Measurements from ENCODE around the gene TNK1. TPM values are rescaled to one million over a fixed set of nuclear protein-coding genes. Genes with fewer than 3 reads are reported as not detected.

The TNK1 gene
- total RNA-seq, 1 donor from 2014 or later, result 0.43 TPM

DNA sequence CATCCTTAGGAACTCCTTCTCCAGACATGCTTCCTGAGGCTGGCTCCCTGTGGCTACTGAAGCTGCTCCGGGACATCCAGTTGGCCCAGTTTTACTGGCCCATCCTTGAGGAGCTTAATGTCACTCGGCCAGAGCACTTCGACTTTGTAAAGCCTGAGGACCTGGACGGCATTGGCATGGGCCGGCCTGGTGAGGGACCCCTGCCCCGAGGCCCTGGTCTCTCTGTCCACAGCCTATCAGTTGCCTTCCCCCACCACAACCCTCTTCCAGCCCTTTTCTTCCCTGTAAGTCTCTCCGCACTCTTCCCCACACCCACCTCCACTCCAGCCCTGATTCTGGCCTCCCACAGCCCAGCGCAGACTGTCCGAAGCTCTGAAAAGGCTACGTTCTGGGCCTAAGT lies 2.0 kb downstream of the TNK1 start:
- Histone ChIP-seq H3K4me1 (peaks cover 4 to 20% of the 10 kb centered on the region in 2 donors), H3K4me3 (no peak overlapping the region), H3K9me3 (no peaks in the 10 kb centered on the region), H3K27ac (no peak overlapping the region), H3K36me3 (no peaks in the 10 kb centered on the region), H3K27me3 (no peaks in the 10 kb centered on the region)
- TF ChIP-seq, protein P1, sequence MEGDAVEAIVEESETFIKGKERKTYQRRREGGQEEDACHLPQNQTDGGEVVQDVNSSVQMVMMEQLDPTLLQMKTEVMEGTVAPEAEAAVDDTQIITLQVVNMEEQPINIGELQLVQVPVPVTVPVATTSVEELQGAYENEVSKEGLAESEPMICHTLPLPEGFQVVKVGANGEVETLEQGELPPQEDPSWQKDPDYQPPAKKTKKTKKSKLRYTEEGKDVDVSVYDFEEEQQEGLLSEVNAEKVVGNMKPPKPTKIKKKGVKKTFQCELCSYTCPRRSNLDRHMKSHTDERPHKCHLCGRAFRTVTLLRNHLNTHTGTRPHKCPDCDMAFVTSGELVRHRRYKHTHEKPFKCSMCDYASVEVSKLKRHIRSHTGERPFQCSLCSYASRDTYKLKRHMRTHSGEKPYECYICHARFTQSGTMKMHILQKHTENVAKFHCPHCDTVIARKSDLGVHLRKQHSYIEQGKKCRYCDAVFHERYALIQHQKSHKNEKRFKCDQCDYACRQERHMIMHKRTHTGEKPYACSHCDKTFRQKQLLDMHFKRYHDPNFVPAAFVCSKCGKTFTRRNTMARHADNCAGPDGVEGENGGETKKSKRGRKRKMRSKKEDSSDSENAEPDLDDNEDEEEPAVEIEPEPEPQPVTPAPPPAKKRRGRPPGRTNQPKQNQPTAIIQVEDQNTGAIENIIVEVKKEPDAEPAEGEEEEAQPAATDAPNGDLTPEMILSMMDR (IDR thresholded peaks at IDR 0.05), result no peak
- intact Hi-C loops (cut with DNase I), result no loop called here
- DNase-seq (ENCODE audit: low spot score in 2 of 2), result no peak

DNA sequence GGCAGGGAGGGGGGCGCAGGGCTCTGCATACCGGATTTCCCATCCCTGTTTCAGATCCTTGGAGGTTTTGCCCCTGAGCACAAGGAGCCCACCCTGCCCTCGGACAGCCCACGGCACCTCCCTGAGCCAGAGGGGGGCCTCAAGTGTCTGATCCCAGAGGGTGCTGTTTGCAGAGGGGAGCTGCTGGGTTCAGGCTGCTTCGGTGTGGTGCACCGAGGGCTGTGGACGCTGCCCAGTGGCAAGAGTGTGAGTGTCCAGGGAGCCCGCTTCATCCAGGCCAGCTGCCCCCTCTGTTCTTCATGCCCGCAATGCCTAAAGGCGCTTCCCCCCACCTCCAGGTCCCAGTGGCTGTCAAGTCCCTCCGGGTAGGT lies 2.5 kb downstream of the TNK1 start:
- Histone ChIP-seq H3K27ac (no peak overlapping the region), H3K4me3 (peak overlapping the region in 1 of 2 donors; percentile 65), H3K9me3 (no peaks in the 10 kb centered on the region), H3K4me1 (peaks cover 4 to 20% of the 10 kb centered on the region in 2 donors), H3K36me3 (peaks cover under 1 to 4% of the 10 kb centered on the region in 2 donors), H3K27me3 (no peaks in the 10 kb centered on the region)
- DNase-seq (ENCODE audit: low spot score in 2 of 2), result no peak
- TF ChIP-seq, protein P1 (IDR thresholded peaks at IDR 0.05), result no peak
- intact Hi-C loops (cut with DNase I), result no loop called here

DNA sequence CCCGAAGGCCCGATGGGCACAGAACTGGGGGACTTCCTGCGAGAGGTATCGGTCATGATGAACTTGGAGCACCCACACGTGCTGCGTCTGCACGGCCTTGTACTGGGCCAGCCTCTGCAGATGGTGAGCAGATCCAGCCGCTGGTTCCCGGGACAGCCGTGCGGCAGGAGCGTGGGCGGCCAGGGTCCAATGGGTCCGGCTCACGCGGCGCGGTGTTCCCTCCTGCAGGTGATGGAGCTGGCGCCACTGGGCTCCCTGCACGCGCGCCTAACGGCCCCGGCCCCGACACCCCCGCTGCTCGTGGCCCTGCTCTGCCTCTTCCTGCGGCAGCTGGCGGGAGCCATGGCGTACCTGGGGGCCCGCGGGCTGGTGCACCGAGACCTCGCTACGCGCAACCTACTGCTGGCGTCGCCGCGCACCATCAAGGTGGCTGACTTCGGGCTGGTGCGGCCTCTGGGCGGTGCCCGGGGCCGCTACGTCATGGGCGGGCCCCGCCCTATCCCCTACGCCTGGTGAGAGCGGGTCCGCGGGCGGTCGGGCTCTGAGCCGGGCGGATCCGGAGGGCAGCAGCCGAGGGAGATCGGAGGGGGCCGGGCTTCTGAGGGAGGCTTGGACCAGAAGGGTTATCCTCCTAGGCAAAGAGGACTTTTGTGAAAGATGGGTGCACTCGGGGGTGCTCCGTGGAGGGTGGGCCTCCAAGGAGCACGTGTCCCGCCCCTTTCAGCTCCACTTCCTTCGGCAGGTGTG lies 3.0 kb downstream of the TNK1 start:
- intact Hi-C loops (cut with DNase I), result no loop called here
- no peaks in the 10 kb centered on the region for H3K27me3 ChIP-seq
- peaks cover 4 to 10% of the 10 kb centered on the region in 2 donors for H3K36me3 ChIP-seq
- TF ChIP-seq, protein P1 (IDR thresholded peaks at IDR 0.05), result no peak
- H3K4me1 ChIP-seq, result peaks cover 4 to 20% of the 10 kb centered on the region in 2 donors
- H3K9me3 ChIP-seq, result no peaks in the 10 kb centered on the region
- no peak for DNase-seq (ENCODE audit: low spot score in 2 of 2)
- H3K27ac ChIP-seq, result peak overlapping the region; percentile 29 to 54
- H3K4me3 ChIP-seq, result peak overlapping the region; percentile 45 to 65

DNA sequence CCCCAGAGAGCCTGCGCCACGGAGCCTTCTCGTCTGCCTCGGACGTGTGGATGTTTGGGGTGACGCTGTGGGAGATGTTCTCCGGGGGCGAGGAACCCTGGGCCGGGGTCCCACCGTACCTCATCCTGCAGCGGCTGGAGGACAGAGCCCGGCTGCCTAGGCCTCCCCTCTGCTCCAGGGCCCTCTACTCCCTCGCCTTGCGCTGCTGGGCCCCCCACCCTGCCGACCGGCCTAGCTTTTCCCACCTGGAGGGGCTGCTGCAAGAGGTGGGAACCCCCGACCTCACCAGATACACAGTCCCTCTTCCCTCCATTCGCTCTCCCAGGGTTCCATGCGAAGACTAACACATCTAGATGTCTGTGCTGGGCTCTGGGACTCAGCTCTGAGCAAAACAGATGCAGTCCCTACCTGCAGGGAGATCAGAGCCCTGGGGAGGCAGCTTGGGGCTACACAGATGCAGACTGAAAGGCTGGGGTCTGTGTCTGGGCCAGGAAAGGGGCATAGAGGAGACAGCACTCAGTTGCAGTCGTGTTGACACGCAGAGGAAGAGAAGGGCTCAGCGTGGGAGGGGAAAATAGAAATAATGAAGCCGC lies 3.7 kb downstream of the TNK1 start:
- TF ChIP-seq, protein P1 (IDR thresholded peaks at IDR 0.05), result no peak
- peak overlapping the region; percentile 29 to 54 for H3K27ac ChIP-seq
- H3K27me3 ChIP-seq, result no peaks in the 10 kb centered on the region
- no peaks in the 10 kb centered on the region for H3K9me3 ChIP-seq
- peaks cover 4 to 20% of the 10 kb centered on the region in 2 donors for H3K4me1 ChIP-seq
- DNase-seq (ENCODE audit: low spot score in 2 of 2), result no peak
- intact Hi-C loops (cut with DNase I), result no loop called here
- peaks cover 9 to 17% of the 10 kb centered on the region in 2 donors for H3K36me3 ChIP-seq
- H3K4me3 ChIP-seq, result peak overlapping the region in 1 of 2 donors; percentile 65

DNA sequence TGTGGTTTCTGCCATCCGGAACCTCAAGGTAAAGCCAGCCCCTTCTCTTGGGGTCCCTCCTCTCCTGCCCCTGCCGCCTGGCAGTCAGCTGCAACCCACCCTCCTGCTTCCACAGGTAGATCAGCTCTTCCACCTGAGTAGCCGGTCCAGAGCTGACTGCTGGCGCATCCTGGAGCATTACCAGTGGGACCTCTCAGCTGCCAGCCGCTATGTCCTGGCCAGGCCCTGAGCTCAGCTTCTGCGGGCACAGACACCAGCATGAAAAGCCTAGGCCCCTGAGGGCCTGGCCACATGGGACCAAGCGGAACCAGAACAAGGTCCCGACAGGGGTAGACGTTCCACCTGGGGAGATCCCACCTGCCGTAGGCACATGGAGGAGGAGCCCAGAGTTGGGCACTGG lies 8.0 kb downstream of the TNK1 start:
- H3K27ac ChIP-seq, result no peak overlapping the region

More for the DNA sequence above, 8.0 kb downstream of the TNK1 start:
- H3K27me3 ChIP-seq, result no peaks in the 10 kb centered on the region
- DNase-seq (ENCODE audit: low spot score in 2 of 2), result no peak
- H3K36me3 ChIP-seq, result peaks cover 17 to 41% of the 10 kb centered on the region in 2 donors
- peaks cover 5 to 12% of the 10 kb centered on the region in 2 donors for H3K4me1 ChIP-seq
- TF ChIP-seq, protein P1 (IDR thresholded peaks at IDR 0.05), result no peak
- H3K4me3 ChIP-seq, result no peak overlapping the region
- intact Hi-C loops (cut with DNase I), result no loop called here
- H3K9me3 ChIP-seq, result no peaks in the 10 kb centered on the region
